GM12891 (cell line): ENCODE data around the gene RFPL3.

Experiments used
- DNase-seq: peaks from one replicate; pipeline ENCODE4 v3.0.0; 2011; ENCODE audit warnings: low spot score; ENCODE audit not compliant: insufficient read length
- FAIRE-seq: peaks from 2 replicates; lab custom pipeline; 2011; peaks lifted over from hg19 to GRCh38; lab: Jason Lieb, UNC
- PAX5 ChIP-seq: IDR thresholded peaks from 2 replicates; pipeline ENCODE4 v1.6.1; 2011; ENCODE audit warnings: low read length, moderate library complexity, mild to moderate bottlenecking; ENCODE audit not compliant: insufficient read depth, severe bottlenecking
- POLR2A ChIP-seq: IDR thresholded peaks from 2 replicates; pipeline ENCODE4 v1.6.1; 2011; ENCODE audit warnings: low read depth, low read length, control low read depth
- POLR2AphosphoS5 ChIP-seq: IDR thresholded peaks from 2 replicates; pipeline ENCODE4 v1.6.1; 2011; ENCODE audit warnings: low read depth, low read length, control low read depth
- POU2F2 ChIP-seq: IDR thresholded peaks from 2 replicates; pipeline ENCODE4 v1.6.1; 2011; ENCODE audit warnings: low read depth, mild to moderate bottlenecking, control low read depth, low read length, moderate library complexity
- SPI1 ChIP-seq: IDR thresholded peaks from 2 replicates; pipeline ENCODE4 v1.6.1; 2011; ENCODE audit warnings: low read depth, low read length, control low read depth
- TAF1 ChIP-seq: IDR thresholded peaks from 2 replicates; pipeline ENCODE4 v1.6.1; 2011; ENCODE audit warnings: low read depth, low read length, control low read depth

Gene RFPL3

GRCh38 chr22:32323513-32324164 is 34.0 kb upstream of the RFPL3 start:
- TF ChIP-seq POU2F2 = no peak
- TF ChIP-seq PAX5 = no peak
- no peak for TF ChIP-seq POLR2A
- TF ChIP-seq SPI1 = no peak
- no peak for TF ChIP-seq TAF1
- no peak for TF ChIP-seq POLR2AphosphoS5
- no peak for FAIRE-seq
- no peak for DNase-seq

DNA sequence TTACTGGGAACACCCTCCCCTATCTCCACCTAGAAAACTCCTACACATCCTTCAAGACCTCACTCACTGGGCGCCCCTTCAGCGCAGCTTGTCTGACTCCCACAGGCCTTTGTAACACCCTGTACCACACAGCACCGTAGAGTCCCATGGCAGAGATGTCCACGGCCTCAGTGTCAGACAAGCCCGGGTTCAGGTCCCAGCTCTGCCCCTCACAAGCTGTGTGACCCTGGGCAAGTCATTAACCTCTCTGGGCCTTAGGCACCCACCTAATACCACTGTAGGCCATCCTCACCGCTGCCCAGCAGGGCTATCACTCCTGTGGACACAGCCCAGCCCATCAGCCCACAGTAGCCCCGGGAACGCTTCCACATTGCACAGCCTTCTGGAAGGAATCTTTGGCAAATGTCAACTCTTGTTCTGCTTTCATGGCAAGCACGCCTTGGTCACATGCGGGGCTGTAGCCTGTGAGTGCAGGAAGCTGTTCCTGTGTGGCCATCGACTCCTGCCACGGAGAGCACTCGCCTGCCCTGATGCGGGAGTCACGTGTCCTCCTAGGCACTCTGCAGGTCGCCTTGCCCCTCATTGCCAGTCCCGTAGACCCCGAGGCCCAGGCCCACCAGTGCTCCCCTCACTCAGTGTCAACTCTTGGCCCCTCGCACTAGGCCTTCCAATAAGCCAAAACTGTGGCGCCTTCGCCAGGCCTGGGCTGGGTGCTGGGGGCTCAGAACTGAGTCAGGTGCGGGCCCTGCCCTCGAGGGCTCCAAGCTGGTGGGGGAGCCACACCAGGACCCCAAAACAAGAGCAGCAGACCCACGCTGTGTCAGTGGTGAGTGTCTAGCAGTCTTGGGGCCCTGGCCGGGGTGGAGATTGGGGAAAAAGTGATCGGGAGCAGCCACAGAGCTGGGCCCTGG is 32.9 kb upstream of the RFPL3 start:
- DNase-seq (no peak), FAIRE-seq (no peak)
- no peak for TF ChIP-seq POU2F2
- TF ChIP-seq POLR2AphosphoS5 = no peak
- TF ChIP-seq PAX5 = no peak
- TF ChIP-seq SPI1 = no peak
- no peak for TF ChIP-seq TAF1
- no peak for TF ChIP-seq POLR2A

GRCh38 chr22:32325416-32325801 is 32.3 kb upstream of the RFPL3 start:
- DNase-seq (no peak), FAIRE-seq (no peak)
- TF ChIP-seq POU2F2 (no peak), PAX5 (no peak), TAF1 (no peak), SPI1 (no peak), POLR2A (no peak), POLR2AphosphoS5 (no peak)

- TF ChIP-seq POLR2A (no peak), SPI1 (no peak), POU2F2 (no peak), TAF1 (no peak), PAX5 (no peak), POLR2AphosphoS5 (no peak)
- DNase-seq (no peak), FAIRE-seq (no peak)
Measured at GRCh38 chr22:32325811-32326237, 31.8 kb upstream of the RFPL3 start.

- FAIRE-seq (no peak), DNase-seq (no peak)
- TF ChIP-seq POLR2A (no peak), PAX5 (no peak), SPI1 (no peak), TAF1 (no peak), POU2F2 (no peak), POLR2AphosphoS5 (no peak)
Measured at GRCh38 chr22:32326647-32327046, 31.0 kb upstream of the RFPL3 start.

- FAIRE-seq (no peak), DNase-seq (no peak)
- TF ChIP-seq POLR2AphosphoS5 (no peak), PAX5 (no peak), TAF1 (no peak), SPI1 (no peak), POU2F2 (no peak), POLR2A (no peak)
Measured at GRCh38 chr22:32327066-32327465, 30.6 kb upstream of the RFPL3 start.

DNA sequence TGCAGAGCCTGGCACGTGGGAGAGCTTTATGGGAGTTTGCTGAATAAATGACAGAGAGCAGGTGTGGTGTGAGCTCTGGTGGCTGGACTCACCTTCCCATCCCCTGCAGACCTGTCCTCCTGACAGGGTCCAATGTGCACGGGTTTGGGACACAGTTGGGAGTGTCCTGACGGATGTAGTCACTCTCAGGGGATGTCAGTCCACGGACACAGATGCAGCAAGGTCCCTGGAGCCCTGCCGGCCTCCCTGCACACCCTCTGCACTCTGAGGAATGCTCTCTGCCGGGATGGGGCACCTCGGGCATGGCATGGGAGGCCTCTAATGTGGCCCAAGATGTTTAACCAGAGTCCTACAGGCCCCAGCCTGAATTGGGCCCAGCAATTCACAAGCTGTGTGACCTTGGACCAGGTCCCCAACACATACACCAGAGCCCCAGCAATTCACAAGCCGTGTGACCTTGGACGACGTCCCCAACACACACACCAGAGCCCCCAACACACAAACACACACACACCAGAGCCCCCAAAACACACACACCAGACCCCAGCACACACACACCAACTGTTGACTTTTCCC is 30.0 kb upstream of the RFPL3 start:
- no peak for FAIRE-seq
- no peak for TF ChIP-seq PAX5
- DNase-seq = no peak

GRCh38 chr22:32328306-32329201 is 29.1 kb upstream of the RFPL3 start:
- TF ChIP-seq POLR2A (no peak), POLR2AphosphoS5 (no peak), POU2F2 (no peak), SPI1 (no peak), TAF1 (no peak), PAX5 (no peak)
- DNase-seq (no peak), FAIRE-seq (no peak)

DNA sequence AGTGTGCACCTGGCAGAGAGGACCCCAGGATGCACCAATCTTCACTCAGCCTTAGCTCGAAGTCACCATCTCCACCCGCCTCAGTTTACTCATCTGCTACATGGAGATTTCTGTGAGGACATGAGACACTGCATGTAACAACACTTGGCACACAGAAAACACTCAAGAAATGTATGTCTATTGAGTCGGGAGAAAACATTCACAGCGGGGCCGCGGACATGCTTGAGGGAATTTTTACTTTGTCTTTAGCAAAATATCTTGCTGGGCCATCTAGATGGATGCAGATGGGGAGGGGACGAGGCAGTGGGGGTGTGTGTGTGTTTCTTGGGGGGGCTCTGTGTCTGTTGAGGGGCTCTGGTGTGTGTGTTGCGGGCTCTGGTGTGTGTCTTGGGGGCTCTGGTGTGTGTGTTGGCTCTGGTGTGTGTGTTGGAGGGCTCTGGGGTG is 28.4 kb upstream of the RFPL3 start:
- TF ChIP-seq POU2F2 (no peak), POLR2AphosphoS5 (no peak)
- FAIRE-seq = no peak
- DNase-seq = no peak

GRCh38 chr22:32331236-32331917 is 26.3 kb upstream of the RFPL3 start:
- DNase-seq (no peak), FAIRE-seq (no peak)
- TF ChIP-seq POLR2AphosphoS5 = no peak
- TF ChIP-seq POLR2A = no peak
- TF ChIP-seq POU2F2 = no peak
- no peak for TF ChIP-seq PAX5
- TF ChIP-seq TAF1 = no peak
- no peak for TF ChIP-seq SPI1
